HUES6 (cell line): Measurements from ENCODE around the gene MYRFL.

ENCODE experiments used
- H3K27ac ChIP-seq: 2 replicates; pipeline ENCODE4 v1.7.0; 2013; ENCODE audit warnings: low read depth, mild to moderate bottlenecking, low read length, inconsistent platforms
- H3K27me3 ChIP-seq: 2 replicates; pipeline ENCODE4 v1.6.1; 2013; ENCODE audit warnings: low read length; ENCODE audit not compliant: control insufficient read depth, insufficient read depth
- H3K36me3 ChIP-seq: 2 replicates; pipeline ENCODE4 v1.6.1; 2013; ENCODE audit warnings: low read length; ENCODE audit not compliant: control insufficient read depth, insufficient read depth
- H3K4me1 ChIP-seq: 2 replicates; pipeline ENCODE4 v1.6.1; 2013; ENCODE audit warnings: low read length; ENCODE audit not compliant: control insufficient read depth, insufficient read depth
- H3K4me3 ChIP-seq: 2 replicates; pipeline ENCODE4 v1.5.1; 2013; ENCODE audit warnings: low read depth, low read length
- H3K9ac ChIP-seq: one replicate; pipeline ENCODE4 v1.6.1; 2013; ENCODE audit warnings: mild to moderate bottlenecking, low read length
- H3K9me3 ChIP-seq: 2 replicates; pipeline ENCODE4 v1.6.1; 2013; ENCODE audit warnings: low read depth, low read length; ENCODE audit not compliant: control insufficient read depth, insufficient read depth

MYRFL gene

GRCh38 chr12:69998922-69999321, 173.9 kb downstream of the MYRFL start:
- H3K4me1 ChIP-seq, result peaks cover 3% of the 10 kb centered on the region; the same call in 1 of the 2 replicates
- H3K9me3 ChIP-seq, result no peaks in the 10 kb centered on the region
- no peak overlapping the region for H3K4me3 ChIP-seq
- no peak overlapping the region for H3K27ac ChIP-seq
- no peaks in the 10 kb centered on the region for H3K27me3 ChIP-seq
- H3K36me3 ChIP-seq, result no peaks in the 10 kb centered on the region
- no peak overlapping the region for H3K9ac ChIP-seq

- no peak overlapping the region for H3K9ac ChIP-seq
- H3K9me3 ChIP-seq, result no peaks in the 10 kb centered on the region
- H3K4me3 ChIP-seq, result no peak overlapping the region
- H3K27me3 ChIP-seq, result no peaks in the 10 kb centered on the region
- no peaks in the 10 kb centered on the region for H3K36me3 ChIP-seq
- peaks cover 3% of the 10 kb centered on the region; the same call in 1 of the 2 replicates for H3K4me1 ChIP-seq
- H3K27ac ChIP-seq, result no peak overlapping the region
Observed at GRCh38 chr12:69999561-69999960, 174.5 kb downstream of the MYRFL start.

- Histone ChIP-seq H3K9ac (no peak overlapping the region), H3K27ac (no peak overlapping the region), H3K4me1 (peaks cover 3% of the 10 kb centered on the region; the same call in 1 of the 2 replicates), H3K9me3 (no peaks in the 10 kb centered on the region; the same call in 1 of the 2 replicates), H3K36me3 (no peaks in the 10 kb centered on the region), H3K27me3 (no peaks in the 10 kb centered on the region), H3K4me3 (no peak overlapping the region)
Observed at GRCh38 chr12:70002097-70002911, 177.3 kb downstream of the MYRFL start.

GRCh38 chr12:70002912-70003255, 177.9 kb downstream of the MYRFL start:
- Histone ChIP-seq H3K27ac (no peak overlapping the region), H3K36me3 (no peaks in the 10 kb centered on the region), H3K4me3 (no peak overlapping the region), H3K4me1 (peaks cover 3% of the 10 kb centered on the region; the same call in 1 of the 2 replicates), H3K9me3 (peaks cover 5% of the 10 kb centered on the region; the same call in 1 of the 2 replicates), H3K9ac (no peak overlapping the region), H3K27me3 (no peaks in the 10 kb centered on the region)

GRCh38 chr12:70005864-70006618, 181.0 kb downstream of the MYRFL start:
- Histone ChIP-seq H3K27ac (no peak overlapping the region), H3K9me3 (peaks cover 20% of the 10 kb centered on the region; the same call in 1 of the 2 replicates), H3K4me1 (peaks cover 3% of the 10 kb centered on the region; the same call in 1 of the 2 replicates), H3K4me3 (no peak overlapping the region), H3K27me3 (no peaks in the 10 kb centered on the region), H3K9ac (no peak overlapping the region), H3K36me3 (no peaks in the 10 kb centered on the region)

- no peak overlapping the region for H3K27ac ChIP-seq
- no peaks in the 10 kb centered on the region for H3K36me3 ChIP-seq
- no peak overlapping the region for H3K9ac ChIP-seq
- no peak overlapping the region for H3K4me3 ChIP-seq
- H3K4me1 ChIP-seq, result peaks cover 3% of the 10 kb centered on the region; the same call in 1 of the 2 replicates
- peaks cover 20% of the 10 kb centered on the region; the same call in 1 of the 2 replicates for H3K9me3 ChIP-seq
- no peaks in the 10 kb centered on the region for H3K27me3 ChIP-seq
Observed at GRCh38 chr12:70006619-70006973, 181.6 kb downstream of the MYRFL start.

- H3K9ac ChIP-seq, result no peak overlapping the region
- H3K4me3 ChIP-seq, result no peak overlapping the region
- no peak overlapping the region for H3K27ac ChIP-seq
- H3K4me1 ChIP-seq, result peaks cover 5% of the 10 kb centered on the region
- no peaks in the 10 kb centered on the region for H3K27me3 ChIP-seq
- peaks cover 20% of the 10 kb centered on the region; the same call in 1 of the 2 replicates for H3K9me3 ChIP-seq
- H3K36me3 ChIP-seq, result no peaks in the 10 kb centered on the region
Observed at GRCh38 chr12:70007687-70008086, 182.7 kb downstream of the MYRFL start.
